ENCODE measurements around the gene ATAD3B.

ATAD3B gene

GRCh38 chr1:1540818-1541628 is 69.5 kb downstream of the ATAD3B start:
- no peak overlapping the region for H3K4me3 ChIP-seq (IDR thresholded peaks at IDR 0.05; ENCODE audit: insufficient read depth, low read depth, low read length)
- no peak overlapping the region for H2AFZ ChIP-seq (ENCODE audit: low read depth)
- TF ChIP-seq, protein P1, sequence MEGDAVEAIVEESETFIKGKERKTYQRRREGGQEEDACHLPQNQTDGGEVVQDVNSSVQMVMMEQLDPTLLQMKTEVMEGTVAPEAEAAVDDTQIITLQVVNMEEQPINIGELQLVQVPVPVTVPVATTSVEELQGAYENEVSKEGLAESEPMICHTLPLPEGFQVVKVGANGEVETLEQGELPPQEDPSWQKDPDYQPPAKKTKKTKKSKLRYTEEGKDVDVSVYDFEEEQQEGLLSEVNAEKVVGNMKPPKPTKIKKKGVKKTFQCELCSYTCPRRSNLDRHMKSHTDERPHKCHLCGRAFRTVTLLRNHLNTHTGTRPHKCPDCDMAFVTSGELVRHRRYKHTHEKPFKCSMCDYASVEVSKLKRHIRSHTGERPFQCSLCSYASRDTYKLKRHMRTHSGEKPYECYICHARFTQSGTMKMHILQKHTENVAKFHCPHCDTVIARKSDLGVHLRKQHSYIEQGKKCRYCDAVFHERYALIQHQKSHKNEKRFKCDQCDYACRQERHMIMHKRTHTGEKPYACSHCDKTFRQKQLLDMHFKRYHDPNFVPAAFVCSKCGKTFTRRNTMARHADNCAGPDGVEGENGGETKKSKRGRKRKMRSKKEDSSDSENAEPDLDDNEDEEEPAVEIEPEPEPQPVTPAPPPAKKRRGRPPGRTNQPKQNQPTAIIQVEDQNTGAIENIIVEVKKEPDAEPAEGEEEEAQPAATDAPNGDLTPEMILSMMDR (conservative IDR thresholded peaks at IDR 0.05; ENCODE audit: low read depth, low read length) = no peak
- H3K27ac ChIP-seq = no peak overlapping the region
- H4K20me1 ChIP-seq (ENCODE audit: insufficient read depth) = no peaks in the 10 kb centered on the region
- no peaks in the 10 kb centered on the region for H3K36me3 ChIP-seq (ENCODE audit: insufficient read depth)
- H3K79me2 ChIP-seq (ENCODE audit: insufficient read depth, low read depth) = no peaks in the 10 kb centered on the region
- no peaks in the 10 kb centered on the region for H3K27me3 ChIP-seq (ENCODE audit: insufficient read depth, low read depth)
- H3K4me1 ChIP-seq (ENCODE audit: low read depth, poor library complexity, severe bottlenecking) = no peaks in the 10 kb centered on the region
- H3K4me2 ChIP-seq = no peak overlapping the region
- H3K9ac ChIP-seq = no peak overlapping the region

- Histone ChIP-seq H3K4me3 (IDR thresholded peaks at IDR 0.05; ENCODE audit: insufficient read depth, low read depth, low read length) (no peak overlapping the region), H4K20me1 (ENCODE audit: insufficient read depth) (no peaks in the 10 kb centered on the region), H3K4me1 (ENCODE audit: low read depth, poor library complexity, severe bottlenecking) (no peaks in the 10 kb centered on the region), H3K27ac (no peak overlapping the region), H3K9ac (no peak overlapping the region), H2AFZ (ENCODE audit: low read depth) (no peak overlapping the region), H3K27me3 (ENCODE audit: insufficient read depth, low read depth) (no peaks in the 10 kb centered on the region), H3K79me2 (ENCODE audit: insufficient read depth, low read depth) (no peaks in the 10 kb centered on the region), H3K36me3 (ENCODE audit: insufficient read depth) (no peaks in the 10 kb centered on the region), H3K4me2 (no peak overlapping the region)
- TF ChIP-seq, protein P1 (conservative IDR thresholded peaks at IDR 0.05; ENCODE audit: low read depth, low read length) = no peak
These were observed 70.6 kb downstream of the ATAD3B start for GRCh38 chr1:1541956-1542765.

- Histone ChIP-seq H3K27me3 (ENCODE audit: insufficient read depth, low read depth) (no peaks in the 10 kb centered on the region), H3K9ac (no peak overlapping the region), H3K4me1 (ENCODE audit: low read depth, poor library complexity, severe bottlenecking) (no peaks in the 10 kb centered on the region), H4K20me1 (ENCODE audit: insufficient read depth) (no peaks in the 10 kb centered on the region), H3K4me2 (no peak overlapping the region), H3K79me2 (ENCODE audit: insufficient read depth, low read depth) (no peaks in the 10 kb centered on the region), H3K27ac (no peak overlapping the region), H3K36me3 (ENCODE audit: insufficient read depth) (no peaks in the 10 kb centered on the region), H2AFZ (ENCODE audit: low read depth) (no peak overlapping the region), H3K4me3 (IDR thresholded peaks at IDR 0.05; ENCODE audit: insufficient read depth, low read depth, low read length) (no peak overlapping the region)
- TF ChIP-seq, protein P1 (conservative IDR thresholded peaks at IDR 0.05; ENCODE audit: low read depth, low read length) = no peak
These were observed 71.5 kb downstream of the ATAD3B start for GRCh38 chr1:1542766-1543705.

DNA sequence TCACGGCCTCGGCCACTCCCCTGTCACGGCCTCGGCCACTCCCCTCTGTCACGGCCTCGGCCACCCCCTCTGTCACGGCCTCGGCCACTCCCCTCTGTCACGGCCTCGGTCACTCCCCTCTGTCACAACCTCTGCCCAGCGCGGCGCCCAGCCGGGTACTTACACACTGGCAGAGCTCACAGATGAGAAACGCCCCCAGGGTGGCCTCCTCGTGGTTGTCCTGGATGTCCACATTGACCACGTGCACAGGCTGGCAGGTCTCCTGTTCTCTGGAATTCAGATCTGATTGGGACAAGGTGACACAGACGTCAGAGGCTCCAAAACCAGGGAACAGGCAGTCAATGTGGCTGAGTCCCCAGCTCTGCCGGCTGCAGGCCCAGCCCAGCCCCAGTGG is 72.1 kb downstream of the ATAD3B start:
- H3K27me3 ChIP-seq (ENCODE audit: insufficient read depth, low read depth) = no peaks in the 10 kb centered on the region
- TF ChIP-seq, protein P1 (conservative IDR thresholded peaks at IDR 0.05; ENCODE audit: low read depth, low read length) = no peak
- no peak overlapping the region for H3K4me2 ChIP-seq
- no peak overlapping the region for H3K9ac ChIP-seq
- no peaks in the 10 kb centered on the region for H3K4me1 ChIP-seq (ENCODE audit: low read depth, poor library complexity, severe bottlenecking)
- H2AFZ ChIP-seq (ENCODE audit: low read depth) = no peak overlapping the region
- no peak overlapping the region for H3K27ac ChIP-seq
- H3K36me3 ChIP-seq (ENCODE audit: insufficient read depth) = no peaks in the 10 kb centered on the region
- H4K20me1 ChIP-seq (ENCODE audit: insufficient read depth) = no peaks in the 10 kb centered on the region
- no peaks in the 10 kb centered on the region for H3K79me2 ChIP-seq (ENCODE audit: insufficient read depth, low read depth)
- no peak overlapping the region for H3K4me3 ChIP-seq (IDR thresholded peaks at IDR 0.05; ENCODE audit: insufficient read depth, low read depth, low read length)
